Naive thymus-derived CD4-positive, alpha-beta T cell (primary cell): Measurements from ENCODE around the gene ZNF423. TPM values are rescaled to one million over a fixed set of nuclear protein-coding genes. Genes with fewer than 3 reads are reported as not detected.

Experiments
- ATAC-seq: fragments of 150-1000 bp; cut with Tn5 transposase; 2 replicates; pipeline ENCODE4 v1.10.0; 2021; ENCODE audit warnings: mild to moderate bottlenecking, moderate library complexity
- CTCF ChIA-PET: fragments of 350-600 bp; sonication (Branson Sonifier 250); formaldehyde crosslinking; loops from one replicate; lab custom pipeline; 2021; ENCODE audit warnings: antibody characterized with exemption; lab: Charles Lee
- POLR2A ChIA-PET: fragments of 350-600 bp; sonication (Branson Sonifier 250); formaldehyde crosslinking; loops from one replicate; lab custom pipeline; 2021; ENCODE audit warnings: antibody characterized with exemption, inconsistent platforms; lab: Charles Lee
- DNase-seq, 9 donors: peaks; one replicate each; pipeline versions ENCODE4 v3.0.0 to v3.0.0-alpha.2; 2020 to 2022; ENCODE audit warnings: mixed read lengths in 1 of 9
- H3K27ac ChIP-seq: one replicate; pipeline ENCODE4 v1.7.0; 2013; ENCODE audit warnings: mild to moderate bottlenecking, low read depth, low read length, moderate library complexity
- H3K27me3 ChIP-seq, 2 donors: one replicate each; pipeline ENCODE4 v1.7.0; 2013; ENCODE audit warnings: low read length in 2 of 2, mild to moderate bottlenecking in 2 of 2, moderate library complexity in 2 of 2; ENCODE audit not compliant: control insufficient read depth in 2 of 2, insufficient read depth in 2 of 2
- H3K36me3 ChIP-seq, 3 experiments: 1 replicate in 2 of 3; 2 replicates in 1 of 3; pipeline ENCODE4 v1.7.0; 2013; ENCODE audit warnings: low read length in 3 of 3, mild to moderate bottlenecking in 3 of 3, moderate library complexity in 1 of 3; ENCODE audit not compliant: insufficient read depth in 3 of 3, control insufficient read depth in 2 of 3
- H3K4me1 ChIP-seq, 2 donors: one replicate each; pipeline ENCODE4 v1.7.0; 2013; ENCODE audit warnings: low read length in 2 of 2, mild to moderate bottlenecking in 2 of 2, moderate library complexity in 1 of 2; ENCODE audit not compliant: control insufficient read depth in 2 of 2, insufficient read depth in 2 of 2
- H3K4me3 ChIP-seq: 2 replicates; pipeline ENCODE4 v1.7.0; 2013; ENCODE audit warnings: mild to moderate bottlenecking, low read length
- H3K9me3 ChIP-seq, 3 experiments: 1 replicate in 2 of 3; 2 replicates in 1 of 3; pipeline ENCODE4 v1.7.0; 2013; ENCODE audit warnings: low read length in 3 of 3; ENCODE audit not compliant: control insufficient read depth in 2 of 3
- H3K27ac Mint-ChIP-seq, 9 donors: one replicate each; pipeline ENCODE4 v1.8.0; 2020 to 2022; ENCODE audit warnings: mixed read lengths in 9 of 9, mild to moderate bottlenecking in 8 of 9, moderate library complexity in 5 of 9, inconsistent platforms in 2 of 9
- H3K27me3 Mint-ChIP-seq, 5 donors: one replicate each; pipeline ENCODE4 v1.8.0; 2021 to 2022; ENCODE audit warnings: mixed read lengths in 5 of 5, mild to moderate bottlenecking in 1 of 5
- H3K36me3 Mint-ChIP-seq, 5 donors: one replicate each; pipeline ENCODE4 v1.8.0; 2020 to 2022; ENCODE audit warnings: mixed read lengths in 5 of 5, mild to moderate bottlenecking in 3 of 5, inconsistent platforms in 1 of 5
- H3K4me1 Mint-ChIP-seq, 7 donors: one replicate each; pipeline ENCODE4 v1.8.0; 2020 to 2022; ENCODE audit warnings: mixed read lengths in 7 of 7, mild to moderate bottlenecking in 3 of 7, inconsistent platforms in 1 of 7
- H3K4me3 Mint-ChIP-seq, 10 donors: one replicate each; pipeline ENCODE4 v1.8.0; 2020 to 2022; ENCODE audit warnings: mild to moderate bottlenecking in 10 of 10, mixed read lengths in 10 of 10, moderate library complexity in 6 of 10, inconsistent platforms in 2 of 10
- H3K9me3 Mint-ChIP-seq, 11 donors: one replicate each; pipeline ENCODE4 v1.8.0; 2020 to 2022; ENCODE audit warnings: mixed read lengths in 11 of 11, mild to moderate bottlenecking in 4 of 11, inconsistent platforms in 1 of 11, moderate library complexity in 1 of 11
- intact Hi-C, 2 donors: fragments of 100-400 bp; cut with micrococcal nuclease; formaldehyde crosslinking; loops; one replicate each; pipeline ENCODE4 v1.15.1; 2023
- polyA plus RNA-seq, 2 donors: library from polyadenylated mRNA; unstranded; fragments of 300-500 nt; fragmentation: Illumina TruSeq; gene quantifications; one replicate each; pipeline ENCODE4 v1.2.3, GENCODE V29; 2021
- total RNA-seq, 6 experiments: library from RNA in 5 of 6; stranded (reverse) in 5 of 6; gene quantifications; 1 replicate in 5 of 6; 2 replicates in 1 of 6; pipeline ENCODE4 v1.2.3 and lab custom pipeline; 2021 to 2026

Gene ZNF423
- total and polyA plus RNA-seq, 7 experiments from 2014 or later = not detected

GRCh38 chr16:49723310-49723709 lies 132.6 kb downstream of the ZNF423 start:
- Mint-ChIP-seq H3K4me1 (no peaks in the 10 kb centered on the region), H3K27me3 (peaks cover 0 to 5% (median 0%) of the 10 kb centered on the region in 5 donors)
- CTCF ChIA-PET = no interaction called here

GRCh38 chr16:49720225-49720624 lies 135.7 kb downstream of the ZNF423 start:
- ChIA-PET CTCF (no interaction called here), POLR2A (no interaction called here)
- Mint-ChIP-seq H3K4me3 (no peak overlapping the region), H3K4me1 (no peaks in the 10 kb centered on the region), H3K27ac (no peak overlapping the region), H3K36me3 (no peaks in the 10 kb centered on the region), H3K9me3 (peaks cover 0 to 2% (median 0%) of the 10 kb centered on the region in 11 donors), H3K27me3 (peaks cover 0 to 6% (median 0%) of the 10 kb centered on the region in 5 donors)
- Histone ChIP-seq H3K4me3 (no peak overlapping the region), H3K4me1 (no peaks in the 10 kb centered on the region), H3K36me3 (no peaks in the 10 kb centered on the region), H3K27ac (no peak overlapping the region), H3K27me3 (no peaks in the 10 kb centered on the region), H3K9me3 (no peaks in the 10 kb centered on the region)
- no peak for DNase-seq
- intact Hi-C loops = no loop called here
- no peak for ATAC-seq

More at GRCh38 chr16:49723310-49723709, 132.6 kb downstream of the ZNF423 start:
- H3K36me3 Mint-ChIP-seq = peaks cover 0 to 3% (median 0%) of the 10 kb centered on the region in 5 donors
- Histone ChIP-seq H3K4me1 (no peaks in the 10 kb centered on the region), H3K27ac (no peak overlapping the region), H3K9me3 (no peaks in the 10 kb centered on the region), H3K36me3 (no peaks in the 10 kb centered on the region), H3K27me3 (no peaks in the 10 kb centered on the region), H3K4me3 (no peak overlapping the region)
- H3K4me3 Mint-ChIP-seq = no peak overlapping the region
- intact Hi-C loops = no loop called here
- no peak for DNase-seq
- POLR2A ChIA-PET = no interaction called here
- peaks cover 0 to 2% (median 0%) of the 10 kb centered on the region in 11 donors for H3K9me3 Mint-ChIP-seq
- no peak overlapping the region for H3K27ac Mint-ChIP-seq
- ATAC-seq = no peak

GRCh38 chr16:49717689-49718088 lies 138.2 kb downstream of the ZNF423 start:
- H3K36me3 ChIP-seq = no peaks in the 10 kb centered on the region
- POLR2A ChIA-PET = no interaction called here
- DNase-seq (no peak), ATAC-seq (no peak)
- H3K4me1 Mint-ChIP-seq = peaks cover 0 to 2% (median 0%) of the 10 kb centered on the region in 7 donors
- no peaks in the 10 kb centered on the region for H3K4me1 ChIP-seq
- no peak overlapping the region for H3K4me3 Mint-ChIP-seq
- no peaks in the 10 kb centered on the region for H3K36me3 Mint-ChIP-seq
- no peak overlapping the region for H3K27ac Mint-ChIP-seq
- H3K27ac ChIP-seq = no peak overlapping the region
- peaks cover 0 to 2% (median 0%) of the 10 kb centered on the region in 11 donors for H3K9me3 Mint-ChIP-seq
- H3K27me3 ChIP-seq = no peaks in the 10 kb centered on the region
- H3K27me3 Mint-ChIP-seq = peaks cover 0 to 6% (median 0%) of the 10 kb centered on the region in 5 donors
- intact Hi-C loops = no loop called here
- H3K9me3 ChIP-seq = no peaks in the 10 kb centered on the region
- H3K4me3 ChIP-seq = no peak overlapping the region
- CTCF ChIA-PET = no interaction called here

- Histone ChIP-seq H3K36me3 (no peaks in the 10 kb centered on the region), H3K27ac (no peak overlapping the region), H3K4me1 (no peaks in the 10 kb centered on the region), H3K9me3 (no peaks in the 10 kb centered on the region), H3K27me3 (no peaks in the 10 kb centered on the region), H3K4me3 (no peak overlapping the region)
- H3K27ac Mint-ChIP-seq = no peak overlapping the region
- H3K4me3 Mint-ChIP-seq = no peak overlapping the region
- peaks cover 0 to 2% (median 0%) of the 10 kb centered on the region in 7 donors for H3K4me1 Mint-ChIP-seq
- ChIA-PET CTCF (no interaction called here), POLR2A (no interaction called here)
- H3K27me3 Mint-ChIP-seq = peaks cover 0 to 6% (median 0%) of the 10 kb centered on the region in 5 donors
- no peaks in the 10 kb centered on the region for H3K36me3 Mint-ChIP-seq
- intact Hi-C loops = no loop called here
- ATAC-seq (no peak), DNase-seq (no peak)
- peaks cover 0 to 2% (median 0%) of the 10 kb centered on the region in 11 donors for H3K9me3 Mint-ChIP-seq
Observed at GRCh38 chr16:49716339-49716934, 139.5 kb downstream of the ZNF423 start.

- DNase-seq (no peak), ATAC-seq (no peak)
- no peak overlapping the region for H3K4me3 Mint-ChIP-seq
- H3K4me3 ChIP-seq = no peak overlapping the region
- H3K27ac ChIP-seq = no peak overlapping the region
- no peaks in the 10 kb centered on the region for H3K27me3 ChIP-seq
- peaks cover 0 to 6% (median 0%) of the 10 kb centered on the region in 5 donors for H3K27me3 Mint-ChIP-seq
- intact Hi-C loops = no loop called here
- peaks cover 0 to 2% (median 0%) of the 10 kb centered on the region in 7 donors for H3K4me1 Mint-ChIP-seq
- H3K9me3 ChIP-seq = no peaks in the 10 kb centered on the region
- H3K4me1 ChIP-seq = no peaks in the 10 kb centered on the region
- peaks cover 0 to 2% (median 0%) of the 10 kb centered on the region in 11 donors for H3K9me3 Mint-ChIP-seq
- H3K36me3 Mint-ChIP-seq = no peaks in the 10 kb centered on the region
- CTCF ChIA-PET = no interaction called here
- H3K36me3 ChIP-seq = no peaks in the 10 kb centered on the region
- no peak overlapping the region for H3K27ac Mint-ChIP-seq
- POLR2A ChIA-PET = no interaction called here
Observed at GRCh38 chr16:49713770-49714169, 142.1 kb downstream of the ZNF423 start.

GRCh38 chr16:49712542-49712941 lies 143.4 kb downstream of the ZNF423 start:
- CTCF ChIA-PET = no interaction called here
- intact Hi-C loops = no loop called here
- H3K4me3 Mint-ChIP-seq = no peak overlapping the region

GRCh38 chr16:49712106-49712505 lies 143.8 kb downstream of the ZNF423 start:
- intact Hi-C loops = no loop called here
- no peak for DNase-seq
- POLR2A ChIA-PET = no interaction called here

More at GRCh38 chr16:49712542-49712941, 143.4 kb downstream of the ZNF423 start:
- H3K27me3 ChIP-seq = no peaks in the 10 kb centered on the region
- H3K27ac Mint-ChIP-seq = no peak overlapping the region
- H3K36me3 ChIP-seq = no peaks in the 10 kb centered on the region
- no peaks in the 10 kb centered on the region for H3K4me1 ChIP-seq
- no peak overlapping the region for H3K4me3 ChIP-seq
- peaks cover 0 to 2% (median 0%) of the 10 kb centered on the region in 11 donors for H3K9me3 Mint-ChIP-seq
- POLR2A ChIA-PET = no interaction called here
- H3K9me3 ChIP-seq = no peaks in the 10 kb centered on the region
- ATAC-seq (no peak), DNase-seq (no peak)
- H3K4me1 Mint-ChIP-seq = peaks cover 0 to 2% (median 0%) of the 10 kb centered on the region in 7 donors
- H3K36me3 Mint-ChIP-seq = no peaks in the 10 kb centered on the region
- H3K27me3 Mint-ChIP-seq = peaks cover 0 to 3% (median 0%) of the 10 kb centered on the region in 5 donors
- H3K27ac ChIP-seq = no peak overlapping the region

More at GRCh38 chr16:49712106-49712505, 143.8 kb downstream of the ZNF423 start:
- Histone ChIP-seq H3K27me3 (no peaks in the 10 kb centered on the region), H3K4me1 (no peaks in the 10 kb centered on the region), H3K4me3 (no peak overlapping the region), H3K27ac (no peak overlapping the region), H3K36me3 (no peaks in the 10 kb centered on the region), H3K9me3 (no peaks in the 10 kb centered on the region)
- no peak for ATAC-seq
- no peaks in the 10 kb centered on the region for H3K36me3 Mint-ChIP-seq
- H3K9me3 Mint-ChIP-seq = peaks cover 0 to 2% (median 0%) of the 10 kb centered on the region in 11 donors
- CTCF ChIA-PET = no interaction called here
- H3K27ac Mint-ChIP-seq = no peak overlapping the region
- peaks cover 0 to 2% (median 0%) of the 10 kb centered on the region in 7 donors for H3K4me1 Mint-ChIP-seq
- H3K4me3 Mint-ChIP-seq = no peak overlapping the region
- peaks cover 0 to 4% (median 0%) of the 10 kb centered on the region in 5 donors for H3K27me3 Mint-ChIP-seq
